Neural cell (in vitro differentiated cells): ENCODE measurements around the gene PLCL2. TPM values are rescaled to one million over a fixed set of nuclear protein-coding genes. Genes with fewer than 3 reads are reported as not detected.

ENCODE experiments used
- H2AFZ ChIP-seq: fragments of 200-600, 300-800 bp; sonication (generic), shearing (Covaris generic); 2 replicates; pipeline ENCODE4 v1.6.0; 2014; ENCODE audit warnings: low read depth, mild to moderate bottlenecking, antibody characterized with exemption, low read length, moderate library complexity
- H3F3A ChIP-seq: fragments of 200-600 bp; shearing (Covaris generic); 2 replicates; pipeline ENCODE4 v1.6.1; 2016; ENCODE audit warnings: mild to moderate bottlenecking, moderate library complexity, mixed read lengths, antibody characterized with exemption, low read length; ENCODE audit not compliant: insufficient read depth, poor library complexity, severe bottlenecking
- H3K27ac ChIP-seq: fragments of 200-600, 300-800 bp; sonication (generic), shearing (Covaris generic); 2 replicates; pipeline ENCODE4 v1.5.1; 2014; ENCODE audit warnings: mild to moderate bottlenecking, low read length, moderate library complexity
- H3K27me3 ChIP-seq: fragments of 300-800, 200-600 bp; sonication (generic), shearing (Covaris generic); 2 replicates; pipeline ENCODE4 v1.6.0; 2014; ENCODE audit warnings: mild to moderate bottlenecking, low read depth, low read length, moderate library complexity; ENCODE audit not compliant: insufficient read depth
- H3K36me3 ChIP-seq: fragments of 300-800, 200-600 bp; sonication (generic), shearing (Covaris generic); 2 replicates; pipeline ENCODE4 v1.5.1; 2014; ENCODE audit warnings: mild to moderate bottlenecking, antibody characterized with exemption, low read length, moderate library complexity; ENCODE audit not compliant: insufficient read depth
- H3K4me2 ChIP-seq: fragments of 300-800, 200-600 bp; sonication (generic), shearing (Covaris generic); 2 replicates; pipeline ENCODE4 v1.6.0; 2014; ENCODE audit warnings: mild to moderate bottlenecking, low read length
- H3K4me3 ChIP-seq: fragments of 300-800, 200-600 bp; sonication (generic), shearing (Covaris generic); 2 replicates; pipeline ENCODE4 v1.5.1; 2014; ENCODE audit warnings: mild to moderate bottlenecking, low read length, moderate library complexity
- H3K79me2 ChIP-seq: fragments of 200-600 bp; shearing (Covaris generic); replicated peaks from 2 replicates; pipeline ENCODE4 v1.6.0; 2014; ENCODE audit warnings: mild to moderate bottlenecking, low read length, moderate library complexity; ENCODE audit not compliant: insufficient read depth
- H3K9ac ChIP-seq: fragments of 300-800, 200-600 bp; sonication (generic), shearing (Covaris generic); 2 replicates; pipeline ENCODE4 v1.6.1; 2016; ENCODE audit warnings: mild to moderate bottlenecking, low read length, mixed read lengths
- H3K9me2 ChIP-seq: fragments of 200-600 bp; shearing (Covaris generic); 2 replicates; pipeline ENCODE4 v1.6.1; 2016; ENCODE audit warnings: mild to moderate bottlenecking, low read length, mixed read lengths; ENCODE audit not compliant: insufficient read depth
- H3K9me3 ChIP-seq: fragments of 200-600, 300-800 bp; sonication (generic), shearing (Covaris generic); 2 replicates; pipeline ENCODE4 v1.6.1; 2016; ENCODE audit warnings: mild to moderate bottlenecking, mixed run types, low read length, moderate library complexity, mixed read lengths
- H4K20me1 ChIP-seq: fragments of 200-600 bp; shearing (Covaris generic); 2 replicates; pipeline ENCODE4 v1.6.1; 2016; ENCODE audit warnings: mild to moderate bottlenecking, mixed run types; ENCODE audit not compliant: insufficient read depth
- CTCF ChIP-seq: fragments of 450-650 bp; IDR thresholded peaks from 2 replicates; pipeline ENCODE4 v1.5.1; 2014; ENCODE audit warnings: antibody characterized with exemption, mild to moderate bottlenecking, moderate library complexity; ENCODE audit not compliant: poor library complexity, severe bottlenecking
- EP300 ChIP-seq: fragments of 450-650 bp; conservative IDR thresholded peaks from 2 replicates; pipeline ENCODE4 v1.6.1; 2014; ENCODE audit warnings: antibody characterized with exemption, mild to moderate bottlenecking, moderate library complexity; ENCODE audit not compliant: poor library complexity, severe bottlenecking
- EZH2 ChIP-seq: fragments of 200-600, 300-800 bp; shearing (Covaris generic), sonication (generic); IDR thresholded peaks from 2 replicates; pipeline ENCODE4 v1.6.1; 2014; ENCODE audit warnings: antibody characterized with exemption, low read length, borderline replicate concordance, mild to moderate bottlenecking; ENCODE audit not compliant: insufficient read depth, poor library complexity, severe bottlenecking
- MXI1 ChIP-seq: fragments of 450-650 bp; conservative IDR thresholded peaks from 2 replicates; pipeline ENCODE4 v1.6.1; 2014; ENCODE audit warnings: antibody characterized with exemption, mild to moderate bottlenecking; ENCODE audit not compliant: poor library complexity, severe bottlenecking
- POLR2AphosphoS5 ChIP-seq: IDR thresholded peaks from 2 replicates; pipeline ENCODE4 v1.6.1; 2012
- RAD21 ChIP-seq: fragments of 450-650 bp; conservative IDR thresholded peaks from 2 replicates; pipeline ENCODE4 v1.6.1; 2014; ENCODE audit warnings: antibody characterized with exemption, mild to moderate bottlenecking, moderate library complexity
- REST ChIP-seq: IDR thresholded peaks from 2 replicates; pipeline ENCODE4 v1.6.1; 2012; ENCODE audit warnings: borderline replicate concordance
- SMC3 ChIP-seq: fragments of 450-650 bp; conservative IDR thresholded peaks from 2 replicates; pipeline ENCODE4 v1.6.1; 2014; ENCODE audit warnings: antibody characterized with exemption, mild to moderate bottlenecking, moderate library complexity; ENCODE audit not compliant: poor library complexity
- TAF1 ChIP-seq: IDR thresholded peaks from 2 replicates; pipeline ENCODE4 v1.6.1; 2012; ENCODE audit warnings: low read depth
- polyA plus RNA-seq: library from polyadenylated mRNA; depleted of rRNA; stranded (reverse); fragments of >200 nt; gene quantifications from 2 replicates; pipeline ENCODE4 v1.2.3, GENCODE V29; 2014

PLCL2 gene
- polyA plus RNA-seq, 1 donor from 2014 or later, result 69.8 TPM

GRCh38 chr3:16871915-16872842, 12.6 kb upstream of the PLCL2 start:
- Histone ChIP-seq H3K9ac (no peak overlapping the region), H4K20me1 (no peaks in the 10 kb centered on the region), H3K4me2 (no peak overlapping the region), H3K27ac (no peak overlapping the region), H3K9me3 (no peaks in the 10 kb centered on the region), H2AFZ (no peak overlapping the region), H3F3A (no peaks in the 10 kb centered on the region), H3K36me3 (no peaks in the 10 kb centered on the region), H3K9me2 (no peaks in the 10 kb centered on the region), H3K4me3 (no peak overlapping the region), H3K27me3 (no peaks in the 10 kb centered on the region), H3K79me2 (no peaks in the 10 kb centered on the region)
- TF ChIP-seq MXI1 (no peak), EZH2 (no peak), EP300 (no peak), CTCF (no peak), TAF1 (no peak), POLR2AphosphoS5 (no peak), REST (no peak), RAD21 (no peak)

GRCh38 chr3:16873872-16874271, 10.9 kb upstream of the PLCL2 start:
- no peak overlapping the region for H3K4me3 ChIP-seq
- H3K27ac ChIP-seq, result no peak overlapping the region
- H3K36me3 ChIP-seq, result no peaks in the 10 kb centered on the region
- TF ChIP-seq CTCF, result no peak
- TF ChIP-seq RAD21, result no peak
- TF ChIP-seq TAF1, result no peak
- TF ChIP-seq REST, result no peak
- TF ChIP-seq MXI1, result no peak
- TF ChIP-seq EP300, result no peak
- TF ChIP-seq POLR2AphosphoS5, result no peak
- no peak for TF ChIP-seq EZH2
- TF ChIP-seq SMC3, result no peak
- no peaks in the 10 kb centered on the region for H3K27me3 ChIP-seq
- no peaks in the 10 kb centered on the region for H3K9me3 ChIP-seq
- H3K9ac ChIP-seq, result no peak overlapping the region
- H3K9me2 ChIP-seq, result no peaks in the 10 kb centered on the region
- H2AFZ ChIP-seq, result no peak overlapping the region
- H3K4me2 ChIP-seq, result no peak overlapping the region
- H3F3A ChIP-seq, result no peaks in the 10 kb centered on the region
- no peaks in the 10 kb centered on the region for H4K20me1 ChIP-seq
- H3K79me2 ChIP-seq, result no peaks in the 10 kb centered on the region
